ENCODE measurements around the gene PLXND1. TPM values are rescaled to one million over a fixed set of nuclear protein-coding genes. Genes with fewer than 3 reads are reported as not detected.

The PLXND1 gene
- total and polyA plus RNA-seq, 2 donors (not counting 1 experiment from before 2014, with no cell fraction given), result 89.6 to 109 TPM

DNA sequence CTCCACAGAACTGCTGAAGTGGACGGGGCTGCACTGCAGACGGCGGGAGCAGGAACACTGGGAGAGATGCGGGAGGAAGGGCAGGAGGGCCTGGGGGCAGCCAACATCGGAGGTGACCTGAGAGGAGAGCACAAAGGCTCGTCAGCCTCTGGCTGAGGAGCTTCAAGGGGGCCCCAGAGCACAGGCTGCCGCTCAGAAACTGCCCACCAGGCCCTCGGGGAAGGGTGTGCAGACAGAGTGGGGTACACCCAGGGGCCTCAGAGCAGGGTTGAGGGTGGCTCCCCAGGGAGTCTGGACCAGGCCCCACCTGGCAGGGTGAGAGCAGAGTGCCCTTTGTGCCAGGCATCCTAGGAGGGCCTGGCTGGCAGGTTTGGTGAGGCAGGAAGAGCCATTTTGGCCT, 92.8 kb downstream of the PLXND1 start:
- no peaks in the 10 kb centered on the region for H4K20me1 ChIP-seq (ENCODE audit: control insufficient read depth, extremely low read depth, insufficient read depth, low read length)
- TF ChIP-seq, protein P1, sequence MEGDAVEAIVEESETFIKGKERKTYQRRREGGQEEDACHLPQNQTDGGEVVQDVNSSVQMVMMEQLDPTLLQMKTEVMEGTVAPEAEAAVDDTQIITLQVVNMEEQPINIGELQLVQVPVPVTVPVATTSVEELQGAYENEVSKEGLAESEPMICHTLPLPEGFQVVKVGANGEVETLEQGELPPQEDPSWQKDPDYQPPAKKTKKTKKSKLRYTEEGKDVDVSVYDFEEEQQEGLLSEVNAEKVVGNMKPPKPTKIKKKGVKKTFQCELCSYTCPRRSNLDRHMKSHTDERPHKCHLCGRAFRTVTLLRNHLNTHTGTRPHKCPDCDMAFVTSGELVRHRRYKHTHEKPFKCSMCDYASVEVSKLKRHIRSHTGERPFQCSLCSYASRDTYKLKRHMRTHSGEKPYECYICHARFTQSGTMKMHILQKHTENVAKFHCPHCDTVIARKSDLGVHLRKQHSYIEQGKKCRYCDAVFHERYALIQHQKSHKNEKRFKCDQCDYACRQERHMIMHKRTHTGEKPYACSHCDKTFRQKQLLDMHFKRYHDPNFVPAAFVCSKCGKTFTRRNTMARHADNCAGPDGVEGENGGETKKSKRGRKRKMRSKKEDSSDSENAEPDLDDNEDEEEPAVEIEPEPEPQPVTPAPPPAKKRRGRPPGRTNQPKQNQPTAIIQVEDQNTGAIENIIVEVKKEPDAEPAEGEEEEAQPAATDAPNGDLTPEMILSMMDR (conservative IDR thresholded peaks at IDR 0.05 in 1 of 2, IDR thresholded peaks at IDR 0.05 in 1 of 2; ENCODE audit: low read depth in 1 of 2, low read length in 2 of 2), result no peak
- TF ChIP-seq EZH2 (IDR thresholded peaks at IDR 0.05; ENCODE audit: low read length, missing control alignments), result no peak

DNA sequence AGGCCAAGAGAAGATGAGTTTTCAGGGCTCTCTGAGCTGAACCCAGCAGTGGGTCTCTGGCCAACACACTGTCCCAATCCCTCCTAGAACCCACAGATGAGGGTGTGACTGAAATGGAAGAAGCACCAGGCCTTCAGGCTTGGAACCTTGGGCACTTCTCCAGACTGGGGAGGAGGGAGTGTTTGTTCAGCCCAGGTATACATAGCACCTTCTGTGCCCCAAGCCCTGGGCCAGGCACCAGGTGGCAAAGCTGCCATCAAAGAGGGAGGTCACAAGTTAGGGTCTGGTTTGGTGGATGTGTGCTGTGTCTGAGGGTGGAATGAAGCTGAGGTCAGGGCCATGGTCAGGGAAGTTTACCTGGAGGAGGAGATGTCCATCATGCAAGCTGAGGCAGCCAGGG, 93.9 kb downstream of the PLXND1 start:
- no peak for TF ChIP-seq EZH2 (IDR thresholded peaks at IDR 0.05; ENCODE audit: low read length, missing control alignments)
- TF ChIP-seq, protein P1 (conservative IDR thresholded peaks at IDR 0.05 in 1 of 2, IDR thresholded peaks at IDR 0.05 in 1 of 2; ENCODE audit: low read depth in 1 of 2, low read length in 2 of 2), result no peak
- Histone ChIP-seq H3K27ac (ENCODE audit: insufficient read depth, low read length) (no peak overlapping the region), H3K36me3 (ENCODE audit: control insufficient read depth, insufficient read depth, low read length) (no peaks in the 10 kb centered on the region), H3K4me3 (replicated peaks in 1 of 4; ENCODE audit: control extremely low read depth in 1 of 4, insufficient read depth in 1 of 4, low read depth in 3 of 4, low read length in 4 of 4) (no peak overlapping the region), H2AFZ (ENCODE audit: low read length) (no peak overlapping the region), H4K20me1 (ENCODE audit: control insufficient read depth, extremely low read depth, insufficient read depth, low read length) (no peaks in the 10 kb centered on the region), H3K9ac (ENCODE audit: insufficient read depth, low read length) (no peak overlapping the region), H3K79me2 (ENCODE audit: control insufficient read depth, insufficient read depth, low read length) (no peaks in the 10 kb centered on the region), H3K4me2 (ENCODE audit: extremely low read depth, insufficient read depth, low read length) (no peak overlapping the region), H3K27me3 (ENCODE audit: control insufficient read depth, insufficient read depth, low read length) (no peaks in the 10 kb centered on the region), H3K4me1 (ENCODE audit: control insufficient read depth, extremely low read depth, insufficient read depth, low read length) (no peaks in the 10 kb centered on the region), H3K9me3 (ENCODE audit: control insufficient read depth, insufficient read depth, low read depth, low read length) (no peaks in the 10 kb centered on the region)
- DNase-seq (ENCODE audit: low read depth in 2 of 2), result no peak

More for the DNA sequence above, 92.8 kb downstream of the PLXND1 start:
- Histone ChIP-seq H3K9ac (ENCODE audit: insufficient read depth, low read length) (no peak overlapping the region), H3K79me2 (ENCODE audit: control insufficient read depth, insufficient read depth, low read length) (no peaks in the 10 kb centered on the region), H2AFZ (ENCODE audit: low read length) (no peak overlapping the region), H3K4me3 (replicated peaks in 1 of 4; ENCODE audit: control extremely low read depth in 1 of 4, insufficient read depth in 1 of 4, low read depth in 3 of 4, low read length in 4 of 4) (no peak overlapping the region), H3K9me3 (ENCODE audit: control insufficient read depth, insufficient read depth, low read depth, low read length) (no peaks in the 10 kb centered on the region), H3K36me3 (ENCODE audit: control insufficient read depth, insufficient read depth, low read length) (no peaks in the 10 kb centered on the region), H3K4me2 (ENCODE audit: extremely low read depth, insufficient read depth, low read length) (no peak overlapping the region), H3K4me1 (ENCODE audit: control insufficient read depth, extremely low read depth, insufficient read depth, low read length) (no peaks in the 10 kb centered on the region), H3K27ac (ENCODE audit: insufficient read depth, low read length) (no peak overlapping the region), H3K27me3 (ENCODE audit: control insufficient read depth, insufficient read depth, low read length) (no peaks in the 10 kb centered on the region)
- no peak for DNase-seq (ENCODE audit: low read depth in 2 of 2)

DNA sequence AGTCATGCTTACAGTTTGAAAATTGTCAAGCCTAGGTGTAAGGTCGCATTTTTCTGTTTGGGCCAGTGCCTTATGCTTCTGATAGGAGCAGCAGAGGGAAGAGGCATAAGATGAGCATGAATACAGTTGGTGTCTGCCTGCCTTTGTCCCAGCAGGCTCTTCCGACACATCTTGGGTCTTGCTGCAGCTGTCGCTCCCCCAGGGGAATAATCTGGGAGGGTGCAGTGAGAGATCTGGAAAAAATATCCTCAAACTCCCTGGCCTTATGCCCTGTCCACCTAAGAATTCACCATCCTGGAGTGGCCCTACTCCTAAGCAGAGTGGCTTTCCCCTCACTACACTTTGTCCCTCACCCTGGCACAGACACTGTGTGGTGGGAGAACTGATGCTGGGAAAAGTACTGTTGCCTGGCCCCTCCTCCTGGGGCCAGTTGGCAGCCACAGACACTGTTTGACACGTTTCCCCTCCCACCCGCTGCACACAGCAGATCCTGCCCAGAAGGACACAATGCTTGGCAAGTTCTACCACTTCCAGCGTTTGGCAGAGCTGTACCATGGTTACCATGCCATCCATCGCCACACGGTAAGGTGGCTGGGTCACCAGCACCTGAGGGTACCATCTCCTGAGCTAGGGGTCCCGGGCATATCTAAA, 99.2 kb downstream of the PLXND1 start:
- no peak for TF ChIP-seq EZH2 (IDR thresholded peaks at IDR 0.05; ENCODE audit: low read length, missing control alignments)
- TF ChIP-seq, protein P1 (conservative IDR thresholded peaks at IDR 0.05 in 1 of 2, IDR thresholded peaks at IDR 0.05 in 1 of 2; ENCODE audit: low read depth in 1 of 2, low read length in 2 of 2), result no peak
- Histone ChIP-seq H3K4me3 (replicated peaks in 1 of 4; ENCODE audit: control extremely low read depth in 1 of 4, insufficient read depth in 1 of 4, low read depth in 3 of 4, low read length in 4 of 4) (no peak overlapping the region), H3K9ac (ENCODE audit: insufficient read depth, low read length) (no peak overlapping the region), H4K20me1 (ENCODE audit: control insufficient read depth, extremely low read depth, insufficient read depth, low read length) (no peaks in the 10 kb centered on the region), H2AFZ (ENCODE audit: low read length) (no peak overlapping the region), H3K4me2 (ENCODE audit: extremely low read depth, insufficient read depth, low read length) (no peak overlapping the region), H3K36me3 (ENCODE audit: control insufficient read depth, insufficient read depth, low read length) (peaks cover 9% of the 10 kb centered on the region), H3K27me3 (ENCODE audit: control insufficient read depth, insufficient read depth, low read length) (no peaks in the 10 kb centered on the region), H3K9me3 (ENCODE audit: control insufficient read depth, insufficient read depth, low read depth, low read length) (no peaks in the 10 kb centered on the region), H3K79me2 (ENCODE audit: control insufficient read depth, insufficient read depth, low read length) (no peaks in the 10 kb centered on the region), H3K27ac (ENCODE audit: insufficient read depth, low read length) (no peak overlapping the region), H3K4me1 (ENCODE audit: control insufficient read depth, extremely low read depth, insufficient read depth, low read length) (no peaks in the 10 kb centered on the region)
- no peak for DNase-seq (ENCODE audit: low read depth in 2 of 2)

Data from fibroblast of lung (primary cell).